ENCODE results near the gene SLC16A8. TPM values are rescaled to one million over a fixed set of nuclear protein-coding genes. Genes with fewer than 3 reads are reported as not detected.

SLC16A8 gene
- total RNA-seq = not detected in 2 replicates

DNA sequence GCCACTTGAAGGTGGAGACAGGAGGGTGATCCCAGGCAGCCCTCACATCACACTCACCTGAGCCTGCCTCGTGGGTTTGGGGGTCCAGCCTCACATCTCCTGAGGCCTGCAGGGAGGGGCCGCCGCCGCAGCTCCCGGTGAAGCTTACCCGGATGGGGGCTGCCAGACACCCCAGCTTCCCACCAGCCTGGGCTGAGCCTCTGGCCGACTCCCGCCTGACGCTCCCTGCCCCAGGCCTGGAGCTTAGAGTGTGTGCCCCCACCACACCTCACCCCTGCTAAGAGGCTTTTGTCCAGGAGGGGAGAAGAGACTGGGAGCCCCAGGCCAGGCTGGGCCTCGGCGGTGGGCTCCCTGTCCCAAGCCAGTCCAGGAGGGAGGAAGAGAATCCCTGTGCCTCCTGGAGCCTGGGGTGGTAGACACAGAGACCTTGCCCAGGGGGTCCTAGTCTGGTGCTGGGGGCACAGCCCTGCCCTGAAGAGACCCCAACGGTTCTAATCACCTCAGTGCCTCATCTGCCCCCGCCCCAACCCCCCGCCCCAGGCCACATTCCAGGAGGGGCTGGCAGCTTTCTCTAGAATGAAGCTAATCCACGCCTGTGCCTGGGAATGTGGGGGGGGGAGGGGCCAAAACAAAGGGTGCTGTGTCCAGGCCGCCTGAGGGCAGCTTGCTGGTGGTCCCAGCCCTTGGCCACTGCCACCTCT is at the start of gene SLC16A8:
TSS of gene SLC16A8 (minus strand) at position 254 of the 701 bp plus-strand sequence. CDS start 1,311 bp downstream, outside the sequence.

GRCh38 chr22:38110008-38110862 is 26.3 kb upstream of the SLC16A8 start, which contains the start of gene BAIAP2L2:
Gene BAIAP2L2 (minus strand): TSS chr22:38110684. CDS start chr22:38110525, 159 bp downstream.

GRCh38 chr22:38056969-38057891 is 26.8 kb downstream of the SLC16A8 start, which contains the start of gene PICK1:
Gene PICK1 (plus strand): TSS chr22:38057404. CDS start chr22:38057810, 406 bp downstream.

Other genes with a start within 250 kb of the SLC16A8 start
- gene ANKRD54, start 239.8 kb downstream of the SLC16A8 start, total RNA-seq = 28.7 and 37.1 TPM in 2 replicates
- gene EIF3L, start 234.8 kb downstream of the SLC16A8 start, total RNA-seq = 356 and 358 TPM in 2 replicates
- gene MICALL1, start 177.9 kb downstream of the SLC16A8 start, total RNA-seq = 34.5 and 65.7 TPM in 2 replicates
- gene C22orf23, start 130.6 kb downstream of the SLC16A8 start, total RNA-seq = 0.37 and 0.98 TPM in 2 replicates
- 34.8 and 49.6 TPM in 2 replicates for gene POLR2F, start 130.5 kb downstream of the SLC16A8 start, total RNA-seq
- not detected in 2 replicates for gene SOX10, start 99.6 kb downstream of the SLC16A8 start, total RNA-seq
- gene PICK1, start 26.8 kb downstream of the SLC16A8 start, total RNA-seq = 4.9 and 5.1 TPM in 2 replicates
- 4.1 and 6.2 TPM in 2 replicates for gene BAIAP2L2, start 26.5 kb upstream of the SLC16A8 start, total RNA-seq
- 12.5 and 14.1 TPM in 2 replicates for gene PLA2G6, start 97.6 kb upstream of the SLC16A8 start, total RNA-seq
- gene MAFF, start 117.8 kb upstream of the SLC16A8 start, total RNA-seq = 15.1 and 31.3 TPM in 2 replicates
- gene TMEM184B, start 188.8 kb upstream of the SLC16A8 start, total RNA-seq = 21.3 and 28.7 TPM in 2 replicates
- 107 and 163 TPM in 2 replicates for gene CSNK1E, start 233.2 kb upstream of the SLC16A8 start, total RNA-seq

Measured in subcutaneous preadipocyte (primary cell).